ENCODE data around the gene CXCL13. TPM values are rescaled to one million over a fixed set of nuclear protein-coding genes. Genes with fewer than 3 reads are reported as not detected.
A peak's percentile ranks its signal among the peaks of the same experiment; 100 is the strongest.
"Not testable (repeated sequence)": the region's sequence is repeated elsewhere in the genome, so short reads cannot be mapped to it uniquely, and the experiment has no call there.

The CXCL13 gene
- total RNA-seq, 2 experiments from 2014 or later = not detected

DNA sequence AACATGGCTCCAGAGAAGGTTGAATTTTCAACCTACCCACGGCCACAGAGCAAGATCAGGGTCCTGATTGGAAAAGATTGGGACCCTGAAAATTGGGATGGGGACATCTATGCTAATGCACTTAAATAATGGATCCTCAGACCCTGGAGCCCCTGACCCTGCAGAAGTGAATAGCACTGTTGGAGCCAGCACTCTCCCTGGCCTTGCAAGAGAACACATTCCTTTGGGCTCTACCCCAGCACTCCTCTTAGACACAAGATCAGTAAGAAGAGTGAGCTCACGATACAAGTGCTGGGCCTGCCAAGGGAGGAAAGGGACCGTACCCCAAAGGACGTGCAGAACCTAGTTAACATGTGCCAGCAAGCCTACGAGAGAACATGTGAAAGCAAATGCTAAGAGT, 19.9 kb downstream of the CXCL13 start:
- Mint-ChIP-seq H3K36me3 (no peaks in the 10 kb centered on the region), H3K27me3 (peaks cover 12% of the 10 kb centered on the region), H3K9me3 (no peaks in the 10 kb centered on the region), H3K4me1 (peaks cover 10% of the 10 kb centered on the region), H3K4me3 (no peak overlapping the region), H3K27ac (no peak overlapping the region)
- no peak for DNase-seq

- Mint-ChIP-seq H3K4me3 (no peak overlapping the region), H3K9me3 (no peaks in the 10 kb centered on the region), H3K27ac (peak overlapping the region; percentile 43), H3K36me3 (no peaks in the 10 kb centered on the region), H3K27me3 (no peaks in the 10 kb centered on the region), H3K4me1 (peaks cover 12% of the 10 kb centered on the region)
- DNase-seq = no peak
Observed at GRCh38 chr4:77629885-77630284, 24.3 kb downstream of the CXCL13 start.

DNA sequence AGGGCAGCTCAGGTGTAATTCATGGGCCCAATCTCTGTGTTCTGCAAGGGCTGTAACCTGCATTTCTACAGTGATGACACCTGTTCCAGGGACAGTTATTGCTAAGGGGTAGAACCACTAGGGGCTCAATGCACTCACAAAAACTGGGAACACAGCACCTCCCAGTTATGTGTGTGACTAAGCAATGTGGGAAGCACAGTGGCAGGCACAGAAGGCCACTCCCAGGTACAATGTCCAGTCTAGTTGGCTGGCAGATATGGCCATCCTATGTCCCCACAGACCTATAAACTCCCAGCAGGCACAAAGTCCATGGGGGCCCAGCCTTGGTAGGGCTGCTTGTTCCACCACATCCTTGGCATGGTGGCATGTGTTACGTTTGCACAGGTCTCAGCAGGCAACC, 25.7 kb downstream of the CXCL13 start:
- Mint-ChIP-seq H3K27ac (no peak overlapping the region), H3K9me3 (no peaks in the 10 kb centered on the region), H3K4me3 (no peak overlapping the region), H3K4me1 (peaks cover 12% of the 10 kb centered on the region), H3K36me3 (no peaks in the 10 kb centered on the region), H3K27me3 (no peaks in the 10 kb centered on the region)
- no peak for DNase-seq

DNA sequence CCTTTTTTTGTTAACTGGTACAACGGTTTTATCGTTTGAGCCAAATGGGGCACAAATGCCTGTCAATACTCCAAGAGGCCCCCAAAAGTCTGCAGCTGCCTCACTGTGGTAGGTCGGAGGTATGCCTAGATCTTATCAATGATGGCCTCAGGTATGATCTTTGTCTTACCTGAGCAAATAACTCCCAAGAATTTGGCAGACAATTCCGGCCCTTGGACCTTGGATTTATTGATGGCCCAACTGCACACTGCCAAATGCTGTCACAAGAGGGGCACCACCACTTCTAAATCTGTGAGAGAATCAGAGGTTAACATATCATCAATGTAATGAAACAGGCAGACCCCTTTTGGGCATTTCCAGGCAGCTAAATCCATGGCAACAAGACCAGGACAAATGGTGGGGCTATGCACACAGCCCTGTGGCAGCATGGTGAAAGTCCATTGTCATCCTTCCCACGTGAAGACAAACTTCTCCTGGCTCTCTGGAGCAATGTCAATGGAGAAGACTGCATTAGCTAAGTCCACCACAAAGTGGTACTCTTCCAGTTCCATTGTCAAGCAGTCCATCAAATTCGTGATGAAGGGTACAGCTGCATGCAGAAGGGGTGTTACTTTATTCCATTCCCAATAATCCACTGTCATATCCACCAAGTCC, 28.6 kb downstream of the CXCL13 start:
- no peak overlapping the region for H3K27ac Mint-ChIP-seq
- peaks cover 7% of the 10 kb centered on the region for H3K9me3 Mint-ChIP-seq
- no peaks in the 10 kb centered on the region for H3K36me3 Mint-ChIP-seq
- H3K27me3 Mint-ChIP-seq = no peaks in the 10 kb centered on the region
- no peak overlapping the region for H3K4me3 Mint-ChIP-seq
- DNase-seq = no peak
- H3K4me1 Mint-ChIP-seq = peaks cover 12% of the 10 kb centered on the region

- Mint-ChIP-seq H3K4me3 (no peak overlapping the region), H3K36me3 (no peaks in the 10 kb centered on the region), H3K9me3 (peaks cover 7% of the 10 kb centered on the region), H3K4me1 (peaks cover 4% of the 10 kb centered on the region), H3K27ac (no peak overlapping the region), H3K27me3 (no peaks in the 10 kb centered on the region)
- no peak for DNase-seq
Observed at GRCh38 chr4:77635246-77635645, 29.6 kb downstream of the CXCL13 start.

DNA sequence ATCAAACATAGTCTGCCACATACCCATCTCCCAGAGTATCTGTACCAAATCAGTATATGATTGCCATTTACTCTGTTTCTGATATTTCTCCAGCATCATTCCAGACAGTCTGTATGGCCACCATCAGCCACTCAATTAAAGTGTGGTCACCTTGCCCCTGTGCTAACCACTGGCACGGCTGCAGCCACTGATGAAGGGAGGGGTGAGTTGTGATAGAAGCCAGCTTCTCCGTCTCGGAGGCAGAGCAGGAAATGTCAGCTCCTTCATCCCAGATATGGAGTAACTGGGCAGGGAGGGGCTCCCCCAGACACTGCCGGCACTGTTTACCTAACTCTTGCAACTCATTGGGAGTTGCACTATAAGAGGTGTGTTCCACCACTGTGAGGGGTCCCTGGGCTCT, 30.3 kb downstream of the CXCL13 start:
- Mint-ChIP-seq H3K4me3 (no peak overlapping the region), H3K27ac (no peak overlapping the region), H3K27me3 (no peaks in the 10 kb centered on the region), H3K36me3 (no peaks in the 10 kb centered on the region), H3K9me3 (peaks cover 7% of the 10 kb centered on the region), H3K4me1 (no peaks in the 10 kb centered on the region)
- DNase-seq = no peak

DNA sequence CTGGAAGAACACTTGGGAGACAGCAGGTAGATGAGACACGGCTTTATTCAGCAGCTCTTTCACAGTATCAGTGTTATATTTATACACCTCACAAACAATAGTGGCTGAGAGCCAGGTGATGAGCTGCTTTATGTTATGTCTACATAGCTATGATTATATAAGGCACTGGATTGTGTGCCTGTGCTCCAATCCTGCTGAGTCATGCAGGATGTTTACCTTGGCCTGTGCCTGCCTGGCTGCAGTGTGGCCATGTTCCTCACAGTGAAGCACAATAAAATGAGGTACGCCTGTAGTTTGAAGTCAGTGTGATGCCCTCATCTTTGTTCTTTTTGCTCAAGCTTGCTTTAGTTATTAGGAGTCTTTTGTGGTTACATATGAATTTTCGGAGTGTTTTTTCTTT, 31.3 kb downstream of the CXCL13 start:
- no peaks in the 10 kb centered on the region for H3K4me1 Mint-ChIP-seq
- H3K36me3 Mint-ChIP-seq = no peaks in the 10 kb centered on the region
- no peaks in the 10 kb centered on the region for H3K27me3 Mint-ChIP-seq
- DNase-seq = no peak
- peaks cover 7% of the 10 kb centered on the region for H3K9me3 Mint-ChIP-seq
- H3K27ac Mint-ChIP-seq = no peak overlapping the region
- no peak overlapping the region for H3K4me3 Mint-ChIP-seq

GRCh38 chr4:77644069-77644468, 38.4 kb downstream of the CXCL13 start:
- peaks cover 31% of the 10 kb centered on the region for H3K9me3 Mint-ChIP-seq
- H3K4me1 Mint-ChIP-seq, H3K36me3 Mint-ChIP-seq, H3K27me3 Mint-ChIP-seq, DNase-seq, H3K4me3 Mint-ChIP-seq, H3K27ac Mint-ChIP-seq: not testable (repeated sequence)

- Mint-ChIP-seq H3K27ac (no peak overlapping the region), H3K27me3 (no peaks in the 10 kb centered on the region), H3K4me3 (no peak overlapping the region), H3K36me3 (no peaks in the 10 kb centered on the region), H3K9me3 (peaks cover 12% of the 10 kb centered on the region), H3K4me1 (no peaks in the 10 kb centered on the region)
- no peak for DNase-seq
Observed at GRCh38 chr4:77650787-77651186, 45.2 kb downstream of the CXCL13 start.

- Mint-ChIP-seq H3K27ac (no peak overlapping the region), H3K27me3 (no peaks in the 10 kb centered on the region), H3K9me3 (peaks cover 4% of the 10 kb centered on the region), H3K4me3 (no peak overlapping the region), H3K36me3 (no peaks in the 10 kb centered on the region), H3K4me1 (no peaks in the 10 kb centered on the region)
- DNase-seq = no peak
Observed at GRCh38 chr4:77651820-77652219, 46.2 kb downstream of the CXCL13 start.

DNA sequence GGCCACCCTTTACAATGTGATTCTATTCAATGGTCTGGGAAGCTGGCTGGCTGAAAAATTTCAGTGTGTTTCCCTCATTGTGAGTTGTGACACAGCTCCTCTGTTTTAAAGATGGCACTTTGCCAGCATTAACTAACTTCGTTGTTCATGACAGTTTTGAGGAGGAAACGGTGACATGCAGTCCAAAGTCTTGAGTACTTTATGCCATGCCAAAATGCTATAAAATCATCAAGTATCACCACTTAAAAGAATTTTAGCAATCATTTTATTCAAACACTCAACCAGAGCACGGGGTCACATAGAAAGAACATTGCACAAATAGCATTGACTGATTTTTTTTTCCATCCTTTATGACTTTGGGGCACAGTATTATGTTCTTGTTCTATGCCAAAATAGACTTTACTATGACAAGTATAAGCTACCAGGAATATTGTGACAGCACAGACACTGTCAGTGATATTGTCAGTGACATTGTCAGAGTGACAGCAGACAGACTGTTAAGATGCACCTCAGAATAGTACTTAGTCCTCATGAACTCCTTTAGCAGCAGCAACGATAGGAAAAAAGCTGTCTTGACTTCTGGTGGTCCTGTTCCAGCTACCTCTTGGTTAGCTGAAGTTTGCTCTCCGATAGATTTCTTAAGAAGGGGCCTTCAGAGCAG, 46.7 kb downstream of the CXCL13 start:
- H3K9me3 Mint-ChIP-seq = peaks cover 3% of the 10 kb centered on the region
- H3K27ac Mint-ChIP-seq = no peak overlapping the region
- H3K27me3 Mint-ChIP-seq = peaks cover 1% of the 10 kb centered on the region
- no peaks in the 10 kb centered on the region for H3K36me3 Mint-ChIP-seq
- DNase-seq = no peak
- H3K4me1 Mint-ChIP-seq = no peaks in the 10 kb centered on the region
- H3K4me3 Mint-ChIP-seq = no peak overlapping the region

DNA sequence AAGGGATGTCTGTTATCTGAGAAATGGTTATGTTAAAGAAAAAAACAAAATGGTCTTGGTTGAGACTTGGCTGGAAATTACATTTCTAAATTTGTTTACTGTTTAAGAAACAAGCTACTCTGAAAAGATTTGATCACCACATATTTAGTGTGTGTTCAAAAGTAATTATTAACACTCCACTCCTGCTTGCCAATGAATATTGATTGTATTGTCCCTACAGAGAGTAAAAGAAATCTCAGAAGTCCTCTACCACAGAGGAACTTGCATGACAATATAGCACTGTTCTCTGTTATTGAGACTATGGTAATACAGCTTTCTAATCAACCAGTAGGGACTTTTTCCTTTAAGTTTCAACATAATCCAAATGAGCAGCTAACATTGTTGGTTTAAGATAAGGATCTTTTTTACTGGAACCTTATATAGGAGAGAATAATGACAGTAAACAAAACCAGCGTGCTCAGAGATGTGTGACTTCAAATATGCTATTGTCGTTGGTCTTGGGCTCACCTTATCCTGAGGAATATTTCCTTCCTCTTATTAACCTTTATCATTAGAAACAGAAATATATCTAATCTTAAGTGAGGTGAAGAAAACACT, 47.6 kb downstream of the CXCL13 start:
- H3K4me1 Mint-ChIP-seq = no peaks in the 10 kb centered on the region
- H3K4me3 Mint-ChIP-seq = no peak overlapping the region
- H3K36me3 Mint-ChIP-seq = no peaks in the 10 kb centered on the region
- H3K9me3 Mint-ChIP-seq = peaks cover 7% of the 10 kb centered on the region
- H3K27ac Mint-ChIP-seq = no peak overlapping the region
- no peak for DNase-seq
- H3K27me3 Mint-ChIP-seq = peaks cover 8% of the 10 kb centered on the region

DNA sequence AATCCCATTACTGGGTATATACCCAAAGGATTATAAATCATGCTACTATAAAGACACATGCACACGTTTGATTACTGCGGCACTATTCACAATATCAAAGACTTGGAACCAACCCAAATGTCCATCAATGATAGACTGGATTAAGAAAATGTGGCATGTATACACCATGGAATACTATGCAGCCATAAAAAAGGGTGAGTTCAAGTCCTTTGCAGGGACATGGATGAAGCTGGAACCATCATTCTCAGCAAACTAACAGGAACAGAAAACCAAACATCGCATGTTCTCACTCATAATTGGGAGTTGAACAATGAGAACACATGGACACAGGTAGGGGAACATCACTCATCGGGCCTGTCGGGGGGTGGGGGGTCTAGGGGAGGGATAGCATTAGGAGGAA, 54.7 kb downstream of the CXCL13 start:
- H3K9me3 Mint-ChIP-seq, H3K27me3 Mint-ChIP-seq, H3K27ac Mint-ChIP-seq, DNase-seq, H3K36me3 Mint-ChIP-seq, H3K4me1 Mint-ChIP-seq, H3K4me3 Mint-ChIP-seq: not testable (repeated sequence)

Measured in activated naive CD8-positive, alpha-beta T cell treated with anti-CD3 and anti-CD28 coated beads for 36 hours (primary cell).